ENCODE measurements around the gene FBXL17. TPM values are rescaled to one million over a fixed set of nuclear protein-coding genes. Genes with fewer than 3 reads are reported as not detected.

Gene FBXL17
- total RNA-seq (2021) (3.5 to 6.1 TPM (median 5.3 TPM) in 3 replicates), Bru-seq, nascent RNA (percentile 57 among the genes with signal in this experiment)
- long read RNA-seq, experiment 1, full-length matches to known transcripts = 6 of 26 reads
- long read RNA-seq, experiment 1, partial matches to known transcripts = 1 of 26 reads
- long read RNA-seq, experiment 1, other reads (novel, unspliced or antisense) = 19 of 26 reads
- long read RNA-seq, experiment 2, partial matches to known transcripts = 2 of 10 reads
- long read RNA-seq, experiment 2, other reads (novel, unspliced or antisense) = 8 of 10 reads
- long read RNA-seq, experiment 3 = 0 reads

GRCh38 chr5:108381954-108382783 lies at the start of gene FBXL17:
Gene FBXL17, minus strand, starts transcription at chr5:108382098.
- no peaks in the 10 kb centered on the region for H3K36me3 Mint-ChIP-seq
- ChIA-PET CTCF (interaction anchor here (1.2 to 1.6 kb wide), 3 partner anchors 37 to 844 kb away, joined by 3 to 9 read pairs (median 3); no protein-coding TSS in a partner anchor), POLR2A (interaction anchor here (0.8 to 1.7 kb wide), 6 partner anchors 16 to 1028 kb away, joined by 3 to 6 read pairs (median 4); partner anchors contain the start of gene PJA2)
- H3K4me3 Mint-ChIP-seq = peak within 1 kb of the TSS; percentile 66
- no peaks in the 10 kb centered on the region for H3K27me3 Mint-ChIP-seq (ENCODE audit: low read depth)
- H3K9me3 Mint-ChIP-seq = no peaks in the 10 kb centered on the region
- H3K27ac Mint-ChIP-seq = peak within 1 kb of the TSS; percentile 54
- H3K4me1 Mint-ChIP-seq = peaks cover 20% of the 10 kb centered on the region
- peak; percentile 90 for DNase-seq (ENCODE audit: low spot score)
- peak; percentile 77 for ATAC-seq
- TF ChIP-seq NR3C1 (CRISPR knock-in tag; conservative IDR thresholded peaks at IDR 0.05; ENCODE audit: low read depth) = no peak
- TF ChIP-seq ATF1 (CRISPR knock-in tag; IDR thresholded peaks at IDR 0.05) = 0 out of 2 replicates have a peak, but pooled peaks have one; percentile 86
- no peak for TF ChIP-seq ATF2 (CRISPR knock-in tag; IDR thresholded peaks at IDR 0.05; ENCODE audit: borderline replicate concordance, low read depth)
- TF ChIP-seq E2F5 (CRISPR knock-in tag; IDR thresholded peaks at IDR 0.05) = peak; percentile 79
- peak; percentile 96 for TF ChIP-seq TEAD1 (CRISPR knock-in tag; IDR thresholded peaks at IDR 0.05)
- TF ChIP-seq, protein P1, sequence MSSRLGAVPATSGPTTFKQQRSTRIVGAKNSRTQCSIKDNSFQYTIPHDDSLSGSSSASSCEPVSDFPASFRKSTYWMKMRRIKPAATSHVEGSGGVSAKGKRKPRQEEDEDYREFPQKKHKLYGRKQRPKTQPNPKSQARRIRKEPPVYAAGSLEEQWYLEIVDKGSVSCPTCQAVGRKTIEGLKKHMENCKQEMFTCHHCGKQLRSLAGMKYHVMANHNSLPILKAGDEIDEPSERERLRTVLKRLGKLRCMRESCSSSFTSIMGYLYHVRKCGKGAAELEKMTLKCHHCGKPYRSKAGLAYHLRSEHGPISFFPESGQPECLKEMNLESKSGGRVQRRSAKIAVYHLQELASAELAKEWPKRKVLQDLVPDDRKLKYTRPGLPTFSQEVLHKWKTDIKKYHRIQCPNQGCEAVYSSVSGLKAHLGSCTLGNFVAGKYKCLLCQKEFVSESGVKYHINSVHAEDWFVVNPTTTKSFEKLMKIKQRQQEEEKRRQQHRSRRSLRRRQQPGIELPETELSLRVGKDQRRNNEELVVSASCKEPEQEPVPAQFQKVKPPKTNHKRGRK (CRISPR knock-in tag; IDR thresholded peaks at IDR 0.05; ENCODE audit: borderline replicate concordance) = no peak
- no peak for TF ChIP-seq GRHL2 (CRISPR knock-in tag; IDR thresholded peaks at IDR 0.05; ENCODE audit: insufficient replicate concordance, severe bottlenecking)
- peak; percentile 85 for TF ChIP-seq FOXK1 (CRISPR knock-in tag; IDR thresholded peaks at IDR 0.05)
- TF ChIP-seq IRF2 (CRISPR knock-in tag; IDR thresholded peaks at IDR 0.05; ENCODE audit: borderline replicate concordance, low read depth) = no peak
- TF ChIP-seq CTCF (IDR thresholded peaks at IDR 0.05) = no peak
- no peak for TF ChIP-seq ATF3 (CRISPR knock-in tag; conservative IDR thresholded peaks at IDR 0.05)
- TF ChIP-seq, protein P2, sequence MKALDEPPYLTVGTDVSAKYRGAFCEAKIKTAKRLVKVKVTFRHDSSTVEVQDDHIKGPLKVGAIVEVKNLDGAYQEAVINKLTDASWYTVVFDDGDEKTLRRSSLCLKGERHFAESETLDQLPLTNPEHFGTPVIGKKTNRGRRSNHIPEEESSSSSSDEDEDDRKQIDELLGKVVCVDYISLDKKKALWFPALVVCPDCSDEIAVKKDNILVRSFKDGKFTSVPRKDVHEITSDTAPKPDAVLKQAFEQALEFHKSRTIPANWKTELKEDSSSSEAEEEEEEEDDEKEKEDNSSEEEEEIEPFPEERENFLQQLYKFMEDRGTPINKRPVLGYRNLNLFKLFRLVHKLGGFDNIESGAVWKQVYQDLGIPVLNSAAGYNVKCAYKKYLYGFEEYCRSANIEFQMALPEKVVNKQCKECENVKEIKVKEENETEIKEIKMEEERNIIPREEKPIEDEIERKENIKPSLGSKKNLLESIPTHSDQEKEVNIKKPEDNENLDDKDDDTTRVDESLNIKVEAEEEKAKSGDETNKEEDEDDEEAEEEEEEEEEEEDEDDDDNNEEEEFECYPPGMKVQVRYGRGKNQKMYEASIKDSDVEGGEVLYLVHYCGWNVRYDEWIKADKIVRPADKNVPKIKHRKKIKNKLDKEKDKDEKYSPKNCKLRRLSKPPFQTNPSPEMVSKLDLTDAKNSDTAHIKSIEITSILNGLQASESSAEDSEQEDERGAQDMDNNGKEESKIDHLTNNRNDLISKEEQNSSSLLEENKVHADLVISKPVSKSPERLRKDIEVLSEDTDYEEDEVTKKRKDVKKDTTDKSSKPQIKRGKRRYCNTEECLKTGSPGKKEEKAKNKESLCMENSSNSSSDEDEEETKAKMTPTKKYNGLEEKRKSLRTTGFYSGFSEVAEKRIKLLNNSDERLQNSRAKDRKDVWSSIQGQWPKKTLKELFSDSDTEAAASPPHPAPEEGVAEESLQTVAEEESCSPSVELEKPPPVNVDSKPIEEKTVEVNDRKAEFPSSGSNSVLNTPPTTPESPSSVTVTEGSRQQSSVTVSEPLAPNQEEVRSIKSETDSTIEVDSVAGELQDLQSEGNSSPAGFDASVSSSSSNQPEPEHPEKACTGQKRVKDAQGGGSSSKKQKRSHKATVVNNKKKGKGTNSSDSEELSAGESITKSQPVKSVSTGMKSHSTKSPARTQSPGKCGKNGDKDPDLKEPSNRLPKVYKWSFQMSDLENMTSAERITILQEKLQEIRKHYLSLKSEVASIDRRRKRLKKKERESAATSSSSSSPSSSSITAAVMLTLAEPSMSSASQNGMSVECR (CRISPR knock-in tag; IDR thresholded peaks at IDR 0.05; ENCODE audit: borderline replicate concordance) = peak; percentile 79; the same call in 1 of the 2 replicates
- 0 out of 2 replicates have a peak, but pooled peaks have one; percentile 35 for TF ChIP-seq EMX1 (CRISPR knock-in tag; IDR thresholded peaks at IDR 0.05)
- TF ChIP-seq CREB1 (CRISPR knock-in tag; IDR thresholded peaks at IDR 0.05) = peak; percentile 94
- TF ChIP-seq MXD4 (CRISPR knock-in tag; IDR thresholded peaks at IDR 0.05; ENCODE audit: borderline replicate concordance) = no peak
- TF ChIP-seq, protein P3, sequence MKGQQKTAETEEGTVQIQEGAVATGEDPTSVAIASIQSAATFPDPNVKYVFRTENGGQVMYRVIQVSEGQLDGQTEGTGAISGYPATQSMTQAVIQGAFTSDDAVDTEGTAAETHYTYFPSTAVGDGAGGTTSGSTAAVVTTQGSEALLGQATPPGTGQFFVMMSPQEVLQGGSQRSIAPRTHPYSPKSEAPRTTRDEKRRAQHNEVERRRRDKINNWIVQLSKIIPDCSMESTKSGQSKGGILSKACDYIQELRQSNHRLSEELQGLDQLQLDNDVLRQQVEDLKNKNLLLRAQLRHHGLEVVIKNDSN (CRISPR knock-in tag; IDR thresholded peaks at IDR 0.05) = peak; percentile 79
- TF ChIP-seq NR1H2 (CRISPR knock-in tag; IDR thresholded peaks at IDR 0.05) = no peak
- TF ChIP-seq NFYB (CRISPR knock-in tag; conservative IDR thresholded peaks at IDR 0.05; ENCODE audit: low read depth) = peak; percentile 43
- TF ChIP-seq E2F1 (CRISPR knock-in tag; IDR thresholded peaks at IDR 0.05) = peak; percentile 73; the same call in 1 of the 2 replicates
- TF ChIP-seq, protein P4, sequence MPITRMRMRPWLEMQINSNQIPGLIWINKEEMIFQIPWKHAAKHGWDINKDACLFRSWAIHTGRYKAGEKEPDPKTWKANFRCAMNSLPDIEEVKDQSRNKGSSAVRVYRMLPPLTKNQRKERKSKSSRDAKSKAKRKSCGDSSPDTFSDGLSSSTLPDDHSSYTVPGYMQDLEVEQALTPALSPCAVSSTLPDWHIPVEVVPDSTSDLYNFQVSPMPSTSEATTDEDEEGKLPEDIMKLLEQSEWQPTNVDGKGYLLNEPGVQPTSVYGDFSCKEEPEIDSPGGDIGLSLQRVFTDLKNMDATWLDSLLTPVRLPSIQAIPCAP (CRISPR knock-in tag; IDR thresholded peaks at IDR 0.05) = peak; percentile 75; the same call in 1 of the 2 replicates

Measured in WTC11 (cell line).